ENCODE results near the gene SLC25A26. TPM values are rescaled to one million over a fixed set of nuclear protein-coding genes. Genes with fewer than 3 reads are reported as not detected.

The SLC25A26 gene
- total RNA-seq, 2 donors from 2014 or later, result 8.6 to 9.2 TPM

DNA sequence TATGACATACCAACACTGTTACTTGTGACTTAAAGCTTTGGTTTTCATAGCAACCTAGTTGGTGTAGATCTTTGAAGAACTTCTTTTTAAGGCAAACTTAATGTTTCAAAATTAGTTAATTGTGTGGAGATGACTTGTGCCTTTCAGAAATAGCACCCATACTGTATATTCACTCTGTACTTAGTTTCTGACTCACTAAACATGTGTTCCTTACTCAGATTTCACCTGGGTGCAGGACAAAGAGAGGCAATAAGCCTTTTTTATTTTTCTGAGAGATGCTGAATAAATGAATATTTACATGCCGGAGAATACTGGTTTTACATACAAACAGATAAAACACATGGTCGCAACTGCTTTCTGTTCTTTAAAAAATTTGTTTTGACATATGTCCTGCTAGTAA is 44.8 kb downstream of the SLC25A26 start:
- no peak for TF ChIP-seq POLR2A (IDR thresholded peaks at IDR 0.05)
- TF ChIP-seq, protein P1, sequence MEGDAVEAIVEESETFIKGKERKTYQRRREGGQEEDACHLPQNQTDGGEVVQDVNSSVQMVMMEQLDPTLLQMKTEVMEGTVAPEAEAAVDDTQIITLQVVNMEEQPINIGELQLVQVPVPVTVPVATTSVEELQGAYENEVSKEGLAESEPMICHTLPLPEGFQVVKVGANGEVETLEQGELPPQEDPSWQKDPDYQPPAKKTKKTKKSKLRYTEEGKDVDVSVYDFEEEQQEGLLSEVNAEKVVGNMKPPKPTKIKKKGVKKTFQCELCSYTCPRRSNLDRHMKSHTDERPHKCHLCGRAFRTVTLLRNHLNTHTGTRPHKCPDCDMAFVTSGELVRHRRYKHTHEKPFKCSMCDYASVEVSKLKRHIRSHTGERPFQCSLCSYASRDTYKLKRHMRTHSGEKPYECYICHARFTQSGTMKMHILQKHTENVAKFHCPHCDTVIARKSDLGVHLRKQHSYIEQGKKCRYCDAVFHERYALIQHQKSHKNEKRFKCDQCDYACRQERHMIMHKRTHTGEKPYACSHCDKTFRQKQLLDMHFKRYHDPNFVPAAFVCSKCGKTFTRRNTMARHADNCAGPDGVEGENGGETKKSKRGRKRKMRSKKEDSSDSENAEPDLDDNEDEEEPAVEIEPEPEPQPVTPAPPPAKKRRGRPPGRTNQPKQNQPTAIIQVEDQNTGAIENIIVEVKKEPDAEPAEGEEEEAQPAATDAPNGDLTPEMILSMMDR (IDR thresholded peaks at IDR 0.05), result no peak
- Histone ChIP-seq H3K27me3 (no peaks in the 10 kb centered on the region), H3K9me3 (no peaks in the 10 kb centered on the region), H3K4me3 (no peak overlapping the region), H3K36me3 (replicated peaks in 1 of 2; ENCODE audit: insufficient read depth in 1 of 2, low read depth in 2 of 2) (no peaks in the 10 kb centered on the region), H3K27ac (no peak overlapping the region), H3K4me1 (no peaks in the 10 kb centered on the region)
- 95 to 96% methylated on average over 2 of the region's 2 CpGs for WGBS, 2 donors
- DNase-seq, result no peak
- intact Hi-C loops (cut with DNase I), result loop anchor here (10.0 kb wide), 1 partner anchor 569 kb away; no protein-coding TSS in a partner anchor
- ATAC-seq, result no peak

DNA sequence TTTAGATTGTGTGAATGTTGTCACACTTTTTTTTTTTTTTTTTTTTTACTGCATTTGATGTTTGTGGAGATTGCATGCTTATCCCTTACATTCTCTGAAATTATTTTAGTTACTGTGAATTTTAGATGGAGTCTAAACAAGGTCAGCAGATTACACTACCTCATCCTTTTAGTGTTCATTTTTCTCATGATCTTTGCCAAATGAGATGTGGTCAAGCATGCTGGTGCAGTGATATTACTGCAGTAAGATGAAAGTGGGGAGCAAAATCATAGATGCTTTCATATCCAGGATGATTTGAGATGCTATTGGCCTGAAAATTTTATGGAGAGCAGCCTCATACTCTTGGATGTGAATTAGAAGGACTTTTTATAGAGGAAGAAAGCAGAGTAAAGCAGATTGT is 45.8 kb downstream of the SLC25A26 start:
- Histone ChIP-seq H3K9me3 (no peaks in the 10 kb centered on the region), H3K4me3 (no peak overlapping the region), H3K27me3 (no peaks in the 10 kb centered on the region), H3K36me3 (replicated peaks in 1 of 2; ENCODE audit: insufficient read depth in 1 of 2, low read depth in 2 of 2) (no peaks in the 10 kb centered on the region), H3K27ac (no peak overlapping the region), H3K4me1 (no peaks in the 10 kb centered on the region)
- no peak for DNase-seq
- intact Hi-C loops (cut with DNase I), result loop anchor here (10.0 kb wide), 1 partner anchor 568 kb away; no protein-coding TSS in a partner anchor
- TF ChIP-seq POLR2A (IDR thresholded peaks at IDR 0.05), result no peak
- TF ChIP-seq, protein P1 (IDR thresholded peaks at IDR 0.05), result no peak
- ATAC-seq, result no peak

DNA sequence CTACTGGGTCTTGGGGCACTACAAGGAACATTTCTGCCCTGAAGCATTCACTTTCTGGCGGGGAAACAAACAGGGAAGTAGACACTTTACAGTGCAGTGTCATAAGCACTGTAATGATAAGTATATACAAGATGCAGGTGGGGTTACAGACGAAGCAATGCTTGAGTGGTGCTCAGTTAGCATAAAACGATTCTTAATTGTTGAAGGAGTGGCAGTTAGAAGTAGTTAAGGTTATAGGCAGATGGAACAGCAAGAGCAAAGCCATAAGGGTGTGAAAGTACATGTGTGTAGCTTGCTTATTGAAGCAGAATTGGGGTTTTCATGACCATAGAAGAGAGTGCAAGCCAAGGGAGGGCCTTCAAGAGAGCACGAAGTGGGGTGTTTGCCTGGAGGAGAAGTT is 46.2 kb downstream of the SLC25A26 start:
- WGBS, 2 donors, result 85 to 88% methylated on average over 4 of the region's 4 CpGs
- Histone ChIP-seq H3K4me1 (no peaks in the 10 kb centered on the region), H3K27ac (no peak overlapping the region), H3K9me3 (no peaks in the 10 kb centered on the region), H3K27me3 (no peaks in the 10 kb centered on the region), H3K36me3 (replicated peaks in 1 of 2; ENCODE audit: insufficient read depth in 1 of 2, low read depth in 2 of 2) (no peaks in the 10 kb centered on the region), H3K4me3 (no peak overlapping the region)
- no peak for ATAC-seq
- no peak for DNase-seq
- TF ChIP-seq, protein P1 (IDR thresholded peaks at IDR 0.05), result no peak
- intact Hi-C loops (cut with DNase I), result loop anchor here (10.0 kb wide), 1 partner anchor 568 kb away; no protein-coding TSS in a partner anchor

GRCh38 chr3:66267906-66268305 is 47.1 kb downstream of the SLC25A26 start:
- ATAC-seq (no peak), DNase-seq (no peak)
- Histone ChIP-seq H3K36me3 (replicated peaks in 1 of 2; ENCODE audit: insufficient read depth in 1 of 2, low read depth in 2 of 2) (no peaks in the 10 kb centered on the region), H3K4me1 (no peaks in the 10 kb centered on the region), H3K9me3 (no peaks in the 10 kb centered on the region), H3K27me3 (no peaks in the 10 kb centered on the region), H3K27ac (no peak overlapping the region), H3K4me3 (no peak overlapping the region)
- WGBS, 2 donors, result 94 to 97% methylated on average over 5 of the region's 5 CpGs
- TF ChIP-seq, protein P1 (IDR thresholded peaks at IDR 0.05), result no peak
- no peak for TF ChIP-seq POLR2A (IDR thresholded peaks at IDR 0.05)
- intact Hi-C loops (cut with DNase I), result loop anchor here (10.0 kb wide), 1 partner anchor 567 kb away; no protein-coding TSS in a partner anchor

GRCh38 chr3:66268864-66269263 is 48.1 kb downstream of the SLC25A26 start:
- intact Hi-C loops (cut with DNase I), result loop anchor here (10.0 kb wide), 1 partner anchor 566 kb away; no protein-coding TSS in a partner anchor
- TF ChIP-seq, protein P1 (IDR thresholded peaks at IDR 0.05), result no peak
- no peak for TF ChIP-seq POLR2A (IDR thresholded peaks at IDR 0.05)
- Histone ChIP-seq H3K27ac (no peak overlapping the region), H3K4me1 (no peaks in the 10 kb centered on the region), H3K4me3 (no peak overlapping the region), H3K9me3 (no peaks in the 10 kb centered on the region), H3K36me3 (replicated peaks in 1 of 2; ENCODE audit: insufficient read depth in 1 of 2, low read depth in 2 of 2) (no peaks in the 10 kb centered on the region), H3K27me3 (no peaks in the 10 kb centered on the region)
- ATAC-seq, result no peak
- DNase-seq, result no peak
- 73 to 82% methylated on average over 4 of the region's 4 CpGs for WGBS, 2 donors

Data from body of pancreas (tissue), 4 donors.